Pulmonary artery endothelial cell (primary cell): ENCODE measurements around the gene FOXN1. TPM values are rescaled to one million over a fixed set of nuclear protein-coding genes. Genes with fewer than 3 reads are reported as not detected.
"Not testable (repeated sequence)": the region's sequence is repeated elsewhere in the genome, so short reads cannot be mapped to it uniquely, and the experiment has no call there.

Experiments
- DNase-seq: peaks from one replicate; pipeline ENCODE4 v3.0.0-alpha.2; 2011; ENCODE audit warnings: low read depth, low spot score
- total RNA-seq: library from RNA; depleted of rRNA; stranded (reverse); fragments of >200 nt; gene quantifications from 2 replicates; pipeline ENCODE4 v1.2.3, GENCODE V29; 2014

The FOXN1 gene
- total RNA-seq, 1 donor from 2014 or later: not detected

DNA sequence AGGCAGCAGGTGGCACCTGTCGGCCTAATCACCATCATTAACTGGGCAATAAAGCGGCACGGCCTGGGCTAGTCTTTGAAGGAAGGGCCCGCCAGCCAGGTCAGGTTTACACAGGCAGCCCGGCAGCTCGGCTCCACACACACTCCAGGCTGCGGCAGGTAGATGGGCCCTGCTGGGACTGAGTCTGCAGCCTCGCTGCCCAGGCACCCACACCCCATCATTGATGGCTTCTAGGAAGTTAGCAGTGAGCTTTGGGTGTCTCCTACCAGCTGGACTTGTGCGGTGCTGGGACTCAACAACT, 6.8 kb upstream of the FOXN1 start:
- DNase-seq: no peak

DNA sequence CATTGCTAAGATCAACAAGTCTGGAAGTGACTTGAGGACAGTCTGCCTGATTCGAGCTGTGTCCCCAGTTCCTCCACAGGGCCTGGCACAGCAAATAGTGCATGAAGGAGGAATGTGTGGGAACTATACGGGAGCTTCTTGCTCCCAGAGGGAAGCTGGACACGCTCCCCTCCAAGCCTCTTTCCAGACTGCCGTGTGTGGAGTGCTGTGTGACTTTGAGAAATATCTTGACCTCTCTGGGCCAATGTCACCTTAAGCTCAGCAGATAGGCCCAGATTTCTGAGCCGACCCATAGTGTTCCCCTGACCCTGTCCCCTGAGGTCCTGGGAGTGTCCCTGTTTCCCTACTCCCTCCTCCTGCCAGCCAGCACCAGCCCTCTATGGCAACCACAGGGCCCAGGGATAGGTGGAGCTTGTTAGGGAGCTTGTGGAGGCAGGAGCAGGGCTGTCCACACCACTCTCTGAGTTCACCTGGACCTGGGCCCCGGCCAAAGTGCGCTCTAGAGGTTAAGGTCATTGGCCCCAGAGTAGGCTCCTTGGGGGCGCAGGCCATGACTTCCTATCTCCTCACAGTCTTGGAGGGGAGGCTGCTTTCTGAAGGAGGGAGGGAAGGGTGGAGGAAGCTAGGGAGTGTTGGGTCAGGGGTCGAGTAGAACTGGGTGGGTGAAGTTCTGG, 6.3 kb upstream of the FOXN1 start:
- DNase-seq: no peak

DNA sequence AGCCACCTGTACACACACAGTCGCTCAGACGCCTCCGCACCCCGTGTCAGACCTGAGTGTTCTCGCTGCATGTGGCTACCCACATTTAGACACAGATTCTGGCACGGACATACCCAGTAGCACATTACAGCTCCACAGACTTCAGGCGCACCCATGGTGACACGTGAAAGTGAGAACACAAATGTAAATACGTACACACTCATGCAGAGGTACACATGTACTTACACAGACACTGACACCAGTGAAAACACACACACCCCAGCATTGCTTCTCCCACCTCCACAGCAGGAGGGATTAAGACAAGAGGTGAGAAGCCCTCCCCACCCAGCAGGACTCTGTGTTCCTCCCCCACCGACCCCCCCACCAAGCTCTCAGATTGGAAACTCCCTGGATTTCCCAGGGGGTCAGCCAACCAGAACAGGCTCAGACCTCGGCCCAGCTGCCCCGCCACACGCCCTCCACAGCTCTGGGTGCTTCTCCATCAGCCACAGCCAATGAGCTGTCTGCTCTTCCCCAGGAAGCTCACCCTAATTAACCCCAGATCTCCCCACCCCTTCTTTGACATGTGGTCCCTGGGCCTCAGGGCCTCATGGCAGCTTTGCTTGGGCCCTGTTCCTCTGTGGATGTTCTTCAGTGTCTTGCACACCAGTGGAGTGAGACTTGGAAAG, 5.3 kb upstream of the FOXN1 start:
- no peak for DNase-seq

DNA sequence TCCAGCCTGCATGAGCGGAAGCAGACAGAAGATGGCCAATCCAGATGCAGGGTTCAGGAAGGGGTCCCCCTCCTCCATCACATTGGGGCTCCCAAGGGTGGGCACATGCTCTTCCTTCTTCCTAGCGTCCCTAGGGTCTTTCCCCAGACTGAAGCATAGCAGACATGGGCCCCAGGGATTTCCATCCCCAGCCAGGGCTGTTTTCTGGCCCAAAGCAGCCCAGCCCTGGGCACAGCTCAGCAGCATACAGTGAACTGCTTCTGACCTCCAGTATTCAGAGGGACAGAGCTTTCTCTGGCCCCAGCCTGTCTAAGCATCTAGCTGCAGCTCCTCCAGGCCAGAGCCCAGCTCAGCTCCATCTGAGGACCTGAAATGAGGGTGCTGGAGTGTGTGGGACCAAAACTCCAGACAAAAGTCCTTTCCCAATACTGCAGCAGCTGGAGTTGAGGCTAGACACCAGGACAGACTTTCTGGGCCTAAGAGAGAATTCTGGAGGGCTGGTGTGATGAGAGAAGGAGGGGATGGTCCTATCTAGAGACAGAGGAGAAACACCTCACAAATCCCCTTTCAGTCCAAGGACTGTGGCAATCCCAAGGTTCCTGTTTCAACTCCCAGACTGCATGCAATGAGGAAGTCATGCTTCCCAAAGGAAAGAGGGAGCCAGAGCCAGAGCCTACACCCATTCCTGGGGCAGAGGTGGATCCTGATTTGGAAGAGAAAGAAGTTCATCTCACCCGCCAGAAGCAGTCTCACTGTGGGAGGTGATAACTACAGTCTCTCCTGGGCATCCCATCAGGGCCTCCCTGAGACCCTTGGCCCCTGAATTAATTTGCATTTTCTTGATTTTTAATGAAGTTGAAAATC, 4.5 kb upstream of the FOXN1 start:
- no peak for DNase-seq

DNA sequence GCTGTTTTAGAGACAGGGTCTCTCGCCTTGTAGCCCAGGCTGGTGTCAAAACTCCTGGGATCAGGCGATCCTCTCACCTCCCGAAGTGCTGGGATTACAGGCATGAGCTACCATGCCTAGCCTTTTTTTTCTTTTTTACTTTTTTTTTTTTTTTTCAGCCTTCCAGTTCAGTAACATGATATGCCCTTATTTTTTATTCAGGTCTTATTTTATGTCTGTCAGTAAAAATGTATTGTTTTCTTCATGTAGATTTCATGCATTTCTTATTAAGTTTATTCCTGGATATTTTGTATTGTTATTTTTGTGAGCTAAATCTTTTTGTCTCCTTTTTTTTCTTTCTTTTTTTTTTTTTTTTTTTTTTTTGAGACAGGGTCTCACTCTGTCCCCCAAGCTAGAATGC, 2.7 kb upstream of the FOXN1 start:
- no peak for DNase-seq

DNA sequence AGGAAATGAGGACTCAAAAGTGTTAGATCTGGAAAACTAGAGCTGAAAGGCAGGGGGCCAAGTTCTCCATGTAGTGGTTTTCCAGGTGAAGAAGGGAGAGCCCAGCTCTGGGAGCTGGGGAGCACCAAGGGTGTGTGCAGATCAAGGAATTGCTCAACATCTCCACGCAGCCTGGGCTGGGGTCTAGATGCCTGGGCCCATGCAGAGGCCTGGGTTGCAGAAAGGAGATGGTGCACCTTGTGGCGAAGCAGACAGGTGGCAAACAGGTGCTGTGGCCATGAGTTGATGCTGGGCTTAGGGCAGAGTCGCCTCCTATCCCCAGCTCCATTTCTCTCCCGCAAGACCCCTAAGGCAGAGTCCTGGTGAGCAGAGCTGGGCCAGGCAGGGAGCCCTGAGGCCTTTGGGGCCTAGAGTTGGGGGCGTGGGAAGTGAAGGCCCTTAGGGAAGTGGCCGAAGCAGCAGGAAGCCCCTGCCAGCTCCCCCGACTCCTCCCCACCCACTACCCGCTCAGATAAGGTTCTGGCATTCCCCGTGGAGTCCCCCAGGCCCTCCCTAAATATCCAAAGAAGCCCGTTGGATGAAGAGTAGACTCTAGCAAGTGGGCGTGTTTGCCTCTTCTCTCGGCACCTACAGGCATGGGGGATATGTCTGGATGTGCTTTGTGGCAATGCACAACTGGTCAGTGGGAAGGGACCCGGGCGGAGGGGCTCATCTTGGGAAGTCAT, 777 bp downstream of the FOXN1 start:
- DNase-seq: no peak

DNA sequence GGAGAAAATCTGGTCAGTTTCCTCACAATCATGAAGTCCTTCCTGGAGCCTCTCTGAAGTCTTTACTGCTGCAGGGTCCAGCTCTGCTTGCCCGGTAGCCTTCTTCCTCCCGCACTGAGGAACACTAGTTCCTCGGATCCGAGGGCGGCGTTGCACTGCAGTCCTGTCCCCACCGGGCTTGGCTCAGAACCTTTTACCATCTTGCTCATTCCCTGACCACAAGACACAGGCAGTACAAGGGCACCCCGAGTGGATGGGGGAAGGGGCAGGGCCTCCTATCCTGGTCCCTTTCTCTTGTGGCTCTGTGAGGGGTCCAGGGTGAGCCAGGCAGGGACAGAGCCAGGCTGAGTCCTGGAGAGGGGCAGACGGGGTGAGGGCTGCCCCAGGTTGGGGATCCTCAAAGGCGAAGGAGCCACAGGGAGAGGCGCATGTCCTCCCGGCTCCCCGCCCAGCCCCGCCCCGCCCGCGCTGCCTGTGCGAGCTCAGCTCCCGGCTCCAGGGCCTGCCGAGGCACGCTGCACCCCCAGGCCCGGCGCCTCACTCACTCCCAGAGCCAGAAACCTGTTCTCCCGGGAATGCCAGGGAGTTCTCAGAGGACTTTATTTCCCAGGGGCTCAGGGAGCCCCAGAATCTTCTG, 1.5 kb downstream of the FOXN1 start:
- DNase-seq: no peak

DNA sequence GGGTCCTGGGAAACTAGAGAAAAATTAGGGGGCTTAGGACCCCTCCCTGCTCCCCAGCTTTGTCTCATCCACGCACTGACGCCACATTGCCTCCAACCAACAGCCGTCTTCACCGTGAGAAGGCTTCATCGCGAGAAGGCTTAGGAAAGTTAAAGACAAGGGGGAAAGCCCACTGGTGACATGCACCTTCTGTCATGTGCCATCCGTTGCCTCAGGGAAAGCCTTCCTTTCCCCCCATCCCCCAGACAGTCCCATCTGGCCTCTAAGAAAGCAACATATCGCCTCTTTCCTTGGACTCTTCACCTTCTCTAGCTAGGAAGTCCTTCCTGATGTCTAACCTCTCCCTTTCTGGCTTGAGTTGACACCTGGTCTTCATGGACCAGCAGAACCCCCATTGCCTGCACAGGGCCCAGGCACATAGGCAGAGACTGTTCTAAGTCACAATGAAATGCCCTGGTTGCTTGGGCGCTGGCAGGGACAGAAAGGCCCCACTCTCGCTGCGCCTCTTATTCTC, 2.1 kb downstream of the FOXN1 start:
- DNase-seq: no peak

DNA sequence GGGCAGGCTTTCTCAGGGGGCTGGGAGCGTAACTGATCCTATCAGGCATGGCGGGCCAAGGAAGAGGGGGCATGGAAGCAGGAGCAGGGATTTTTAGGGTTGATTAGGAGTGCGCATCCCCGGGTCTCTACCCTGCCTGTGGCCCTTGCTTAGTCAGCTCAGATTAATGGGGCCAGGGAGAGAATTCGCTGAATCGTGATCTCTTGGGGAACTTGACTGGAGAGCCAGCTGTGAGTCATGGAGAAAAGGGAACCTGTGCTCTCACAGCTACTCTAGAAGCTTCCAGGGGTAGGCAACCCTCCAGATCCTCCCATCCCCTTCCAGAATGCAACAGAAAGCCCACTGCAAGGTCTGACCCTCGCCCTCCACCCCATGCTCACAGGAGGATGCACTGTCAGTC, 3.6 kb downstream of the FOXN1 start:
- no peak for DNase-seq

DNA sequence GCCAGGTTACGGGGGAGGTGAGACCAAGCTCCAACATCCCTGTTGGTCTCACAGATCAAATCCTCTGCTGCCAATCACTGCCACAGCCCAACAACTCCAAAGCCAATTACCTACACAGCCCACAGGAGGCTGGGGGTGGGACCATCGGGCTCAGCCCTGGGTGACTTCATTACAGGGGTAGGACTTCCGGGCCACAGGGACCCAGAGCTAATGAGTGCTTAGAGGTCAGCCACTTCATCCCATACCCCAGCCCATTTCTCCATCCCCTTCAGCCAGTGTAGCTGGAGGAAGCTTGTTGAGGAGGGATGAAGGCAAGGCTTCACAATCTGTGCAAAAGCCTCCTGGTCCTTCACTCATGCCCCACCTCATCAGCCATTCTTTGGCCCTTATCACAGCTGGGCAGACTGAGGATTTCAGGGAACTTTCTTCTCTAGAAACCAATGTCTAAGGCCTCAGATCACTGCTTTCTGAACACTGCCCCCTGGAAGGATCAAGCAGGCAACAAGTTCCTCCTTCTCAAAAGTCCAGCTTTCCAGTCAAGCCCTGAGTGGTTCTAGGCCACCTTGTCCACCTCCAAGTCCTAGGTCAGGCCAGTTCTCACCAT, 5.8 kb downstream of the FOXN1 start:
- DNase-seq: no peak

DNA sequence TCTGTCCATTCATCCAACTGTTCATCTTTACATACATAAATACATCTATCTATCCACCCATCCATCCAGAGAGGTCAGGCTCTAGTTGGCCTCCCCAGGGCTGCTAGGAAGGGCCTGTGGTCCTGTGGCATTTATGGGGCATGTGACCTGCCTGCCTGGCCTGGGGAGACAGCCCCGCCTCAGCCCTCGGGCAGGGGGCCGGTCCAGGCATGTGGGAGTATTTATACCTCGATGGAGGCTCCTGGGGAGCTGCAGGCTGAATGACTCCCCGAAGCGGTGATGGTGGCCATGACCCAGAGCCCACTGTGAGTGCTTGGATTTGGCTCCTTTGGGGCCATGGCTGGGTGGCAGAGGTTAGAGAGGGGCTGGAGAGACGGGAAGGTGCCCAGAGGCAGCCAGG, 7.3 kb downstream of the FOXN1 start:
- no peak for DNase-seq

DNA sequence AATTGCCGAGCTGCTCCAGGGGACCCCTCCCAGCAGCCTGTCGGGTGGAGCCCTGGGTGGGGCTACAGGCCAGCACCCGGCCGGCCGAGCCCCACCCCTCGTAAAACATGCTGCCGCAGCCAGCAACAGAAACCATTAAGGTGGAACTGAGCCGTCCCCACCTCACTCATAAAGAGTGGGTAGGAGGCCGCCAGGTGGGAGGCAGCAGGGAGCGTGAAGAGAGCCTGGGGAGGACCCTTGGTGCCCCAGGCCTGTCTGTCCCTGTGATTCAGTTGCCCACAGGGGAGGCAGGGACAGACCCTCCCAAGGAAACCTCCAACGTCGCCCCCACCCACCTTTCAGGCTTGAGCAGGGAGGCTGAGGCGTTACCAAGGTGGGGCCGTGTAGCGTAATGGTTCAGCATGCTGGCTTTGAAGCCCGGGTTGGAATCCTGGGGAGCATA, 8.4 kb downstream of the FOXN1 start:
- DNase-seq: no peak

DNA sequence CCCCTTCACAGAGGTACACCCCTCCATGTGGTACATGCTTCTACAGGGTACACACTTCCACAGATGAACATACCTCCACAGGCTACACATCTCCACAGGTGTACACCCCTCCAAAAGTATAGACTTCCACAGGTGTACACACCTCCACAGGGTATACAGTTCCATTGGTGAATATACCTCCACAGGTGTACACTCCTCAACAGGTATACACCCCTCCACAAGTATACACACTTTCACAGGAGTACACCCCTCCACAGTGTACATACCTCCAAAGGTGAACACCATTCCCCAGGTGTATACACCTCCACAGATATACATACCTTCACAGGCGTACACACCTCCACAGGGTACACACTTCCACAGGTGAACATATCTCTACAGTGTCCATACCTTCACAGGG, 9.4 kb downstream of the FOXN1 start:
- DNase-seq: no peak

DNA sequence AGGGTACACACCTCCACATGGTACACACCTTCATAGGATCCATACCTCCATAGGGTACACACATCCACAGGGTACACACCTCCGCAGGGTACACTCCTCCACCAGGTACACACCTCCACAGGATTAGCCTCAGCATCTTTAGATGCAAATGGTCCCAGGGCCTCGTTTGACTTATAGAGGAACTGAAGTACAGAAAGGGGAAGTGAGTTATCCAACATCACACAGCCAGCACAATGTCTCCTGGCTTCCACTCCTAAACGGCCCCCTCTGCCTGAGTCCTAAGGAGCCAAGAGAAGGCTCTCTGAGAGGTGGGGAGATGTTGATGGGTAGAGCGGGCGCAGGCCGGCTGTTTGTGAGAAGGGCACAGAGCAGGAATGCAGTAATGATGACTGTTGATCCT, 12.0 kb downstream of the FOXN1 start:
- no peak for DNase-seq

DNA sequence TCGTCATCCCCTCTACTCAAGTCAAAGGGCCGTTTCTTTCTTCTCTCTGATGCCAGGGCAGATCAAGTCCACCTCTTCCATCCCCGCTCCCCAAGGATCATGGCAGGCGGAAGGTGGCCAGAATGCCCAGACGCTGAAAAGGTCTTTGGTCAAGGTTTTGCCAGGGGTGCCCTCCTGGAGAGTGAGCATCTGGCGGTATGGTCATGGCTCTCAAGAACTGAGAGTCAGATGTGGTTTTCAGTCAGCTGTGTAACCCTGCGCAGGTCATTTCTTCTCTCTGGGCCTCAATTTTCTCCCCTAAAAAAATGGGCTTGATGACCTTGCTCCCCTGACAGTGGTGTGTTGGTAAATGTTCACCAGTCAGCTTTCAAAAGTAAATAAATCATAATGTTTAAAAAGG, 12.4 kb downstream of the FOXN1 start:
- DNase-seq: no peak

DNA sequence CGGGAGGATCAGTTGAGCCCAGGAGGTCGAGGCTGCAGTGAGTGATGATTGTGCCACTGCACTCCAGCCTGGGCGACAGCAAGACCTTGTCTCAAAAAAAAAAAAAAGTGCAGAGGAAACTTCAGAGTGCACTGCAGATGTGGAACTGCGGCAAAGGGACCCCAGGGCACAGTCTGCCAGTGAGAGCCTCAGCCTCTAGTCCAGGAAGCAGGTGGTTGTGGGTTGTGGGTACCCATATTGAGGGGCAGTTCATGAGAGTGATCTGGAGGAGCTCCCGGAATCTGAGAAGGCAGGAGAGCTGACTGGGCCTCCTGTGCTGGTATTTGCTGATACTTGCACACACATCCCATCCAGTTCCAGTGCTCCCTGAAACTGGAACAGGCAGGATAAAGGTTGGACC, 13.1 kb downstream of the FOXN1 start:
- no peak for DNase-seq

DNA sequence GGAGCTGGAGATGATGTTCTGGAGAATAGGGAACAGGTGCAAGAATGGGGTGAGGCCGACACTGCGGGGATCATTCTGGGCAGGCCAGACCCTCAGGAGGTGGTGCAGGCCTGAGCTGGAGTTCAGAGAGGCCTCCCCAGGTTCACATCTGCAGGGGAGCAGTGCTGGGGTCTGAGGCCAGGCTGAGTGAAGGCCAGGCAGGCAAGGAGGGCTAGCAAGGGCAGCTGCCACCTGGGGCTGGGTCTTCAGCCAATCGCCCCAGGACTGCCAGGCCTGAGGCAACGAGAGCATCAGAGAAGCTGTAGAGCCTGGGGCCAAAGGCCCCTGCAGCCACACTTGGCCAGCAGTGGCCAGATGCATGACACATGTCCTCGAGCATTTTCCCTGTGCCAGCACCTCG, 14.5 kb downstream of the FOXN1 start:
- no peak for DNase-seq

DNA sequence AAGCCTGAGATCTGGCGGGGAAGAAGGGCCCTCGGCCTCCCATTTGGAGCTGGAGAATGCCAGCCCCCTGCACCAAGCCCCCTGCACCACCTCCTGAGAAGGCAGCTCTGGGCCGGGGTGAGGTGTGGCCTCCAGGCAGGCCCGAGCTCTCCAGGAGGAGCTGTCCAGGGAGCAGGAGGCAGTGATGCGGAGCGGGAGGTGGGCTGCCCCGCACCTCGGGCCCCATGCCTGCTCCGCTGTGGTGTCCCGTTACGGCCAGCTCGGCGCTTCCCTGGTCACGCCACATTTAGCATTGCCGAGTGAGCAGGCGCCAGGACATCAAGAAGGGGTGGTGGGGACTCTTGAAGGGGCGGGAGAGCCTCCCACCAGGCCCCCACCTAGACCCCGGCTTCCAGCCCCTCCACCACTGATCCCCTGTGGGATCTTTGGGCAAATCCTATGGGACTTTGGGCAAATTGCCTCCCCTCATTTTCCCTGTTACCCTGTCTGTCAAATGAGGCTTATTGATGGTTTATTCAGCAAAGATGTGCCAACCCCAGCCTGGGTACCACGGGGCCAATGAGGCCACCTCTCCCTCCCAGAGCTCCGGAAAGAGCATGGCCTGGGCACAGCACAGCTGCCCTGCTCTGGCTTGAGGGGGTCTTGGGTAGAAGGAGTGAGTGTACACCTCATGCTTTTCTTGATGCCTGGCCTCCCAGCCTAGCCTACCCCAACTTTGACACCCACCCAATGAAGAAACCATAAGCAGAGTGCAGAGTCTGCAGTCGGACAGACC, 15.3 kb downstream of the FOXN1 start:
- no peak for DNase-seq

DNA sequence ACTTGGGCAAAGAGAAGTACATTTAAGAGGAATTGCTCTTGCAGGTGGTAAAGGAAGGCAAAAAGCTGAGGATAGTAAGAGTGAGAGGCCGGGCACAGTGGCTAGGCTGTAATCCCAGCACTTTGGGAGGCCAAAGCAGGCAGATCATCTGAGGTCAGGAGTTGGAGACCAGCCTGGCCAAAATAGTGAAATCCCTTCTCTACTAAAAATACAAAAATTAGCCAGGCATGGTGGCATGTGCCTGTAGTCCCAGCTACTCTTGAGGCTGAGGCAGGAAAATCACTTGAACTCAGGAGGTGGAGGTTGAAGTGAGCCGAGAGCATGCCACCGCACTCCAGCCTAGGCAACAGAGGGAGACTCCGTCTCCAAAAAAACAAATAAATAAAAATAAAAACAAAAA, 16.1 kb downstream of the FOXN1 start:
- DNase-seq: not testable (repeated sequence)

DNA sequence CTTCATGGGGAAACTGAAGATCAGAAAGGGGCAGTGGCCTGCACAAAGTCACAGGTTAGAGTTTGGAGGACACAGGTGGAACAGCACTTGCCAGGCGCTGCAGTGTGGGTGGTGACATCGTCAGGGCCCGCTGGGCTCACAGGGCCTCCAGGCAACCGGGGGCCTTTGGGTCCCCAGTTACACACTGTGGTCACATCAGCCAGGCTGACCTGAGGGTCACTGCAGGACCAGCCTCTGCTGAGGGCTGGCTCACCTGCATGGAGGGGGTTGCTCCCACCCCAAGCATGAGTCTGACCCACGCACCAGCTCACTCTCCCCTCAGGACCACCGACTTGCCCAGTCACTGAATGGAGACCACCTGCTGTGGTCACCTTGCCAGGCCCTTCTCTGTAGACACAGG, 17.0 kb downstream of the FOXN1 start:
- no peak for DNase-seq
